ENCODE measurements around the gene BLOC1S6.

The BLOC1S6 gene, protein sequence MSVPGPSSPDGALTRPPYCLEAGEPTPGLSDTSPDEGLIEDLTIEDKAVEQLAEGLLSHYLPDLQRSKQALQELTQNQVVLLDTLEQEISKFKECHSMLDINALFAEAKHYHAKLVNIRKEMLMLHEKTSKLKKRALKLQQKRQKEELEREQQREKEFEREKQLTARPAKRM

DNA sequence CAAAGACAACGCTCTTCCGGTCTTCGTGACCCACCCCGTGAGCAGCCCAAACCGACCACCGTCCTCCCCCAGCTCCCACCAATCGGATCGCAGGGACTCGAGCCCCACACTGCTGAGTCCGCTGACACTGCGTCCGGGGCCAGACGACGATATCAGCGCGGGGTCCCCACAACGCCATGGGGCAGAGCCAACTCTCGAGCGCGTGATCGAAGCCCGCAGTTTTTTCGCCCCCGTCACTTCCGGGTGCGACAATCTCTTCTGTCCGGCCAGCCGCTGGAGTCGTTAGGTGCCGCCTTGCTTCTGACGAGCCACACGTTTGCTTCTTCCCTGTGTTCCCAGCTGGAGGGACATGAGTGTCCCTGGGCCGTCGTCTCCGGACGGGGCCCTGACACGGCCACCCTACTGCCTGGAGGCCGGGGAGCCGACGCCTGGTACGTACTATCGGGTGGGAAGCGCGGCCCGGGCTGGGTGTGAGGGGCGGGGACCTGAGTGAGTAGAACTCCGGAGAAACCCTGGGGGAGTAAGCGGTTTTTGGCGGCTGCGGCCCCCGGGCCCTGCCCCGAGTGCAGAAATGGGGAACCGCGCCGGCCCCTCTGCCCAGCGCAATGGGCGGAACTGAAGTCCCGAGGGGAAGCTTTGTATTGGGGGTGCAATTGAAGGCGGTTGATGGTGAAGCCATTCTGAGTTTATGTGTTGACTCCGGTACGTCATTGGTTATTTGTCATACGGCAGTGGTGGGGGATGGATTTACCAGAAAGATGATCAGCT, at the start of gene BLOC1S6:
Gene BLOC1S6 (plus strand): TSS at position 285 of the 768 bp plus-strand sequence. CDS start 65 bp downstream, at position 350.
- peak; percentile 88 for DNase-seq

DNA sequence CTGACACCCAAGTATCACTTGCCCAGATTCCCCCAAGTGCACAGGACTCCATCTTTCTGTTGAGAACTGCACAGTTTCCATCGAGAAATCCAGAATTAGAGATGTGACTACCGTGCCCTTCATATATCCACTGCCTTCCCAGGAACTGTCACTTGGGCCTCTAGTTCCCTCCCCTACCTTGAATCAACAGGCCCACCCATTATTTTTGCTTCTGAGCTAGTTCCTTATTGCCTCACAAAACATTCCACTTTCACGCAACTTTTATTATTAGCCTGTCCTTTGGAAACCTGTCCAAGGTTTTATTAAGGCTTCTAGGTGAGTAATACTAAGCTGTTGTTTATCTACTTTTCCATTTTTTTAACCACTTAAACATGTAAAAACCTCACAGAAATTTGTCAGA, 47.5 kb upstream of the BLOC1S6 start:
- DNase-seq = no peak

DNA sequence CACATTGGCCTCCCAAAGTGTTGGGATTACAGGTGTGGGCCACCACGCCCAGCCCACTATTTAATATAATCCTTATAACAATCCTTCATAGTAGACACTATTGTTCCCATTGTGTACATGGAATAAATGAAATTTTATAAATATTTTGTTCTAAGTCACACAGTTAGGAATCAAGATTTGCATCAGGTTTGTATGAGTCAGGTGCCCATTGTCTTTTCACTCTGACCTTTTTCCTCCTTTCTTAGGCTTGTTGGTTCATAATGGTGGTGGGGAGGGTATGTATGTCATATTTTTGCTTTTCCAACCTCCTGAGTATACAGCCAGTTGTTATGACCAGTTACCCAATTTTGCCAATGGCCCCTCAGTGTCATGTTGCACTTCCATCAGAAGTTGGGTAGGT, 46.6 kb upstream of the BLOC1S6 start:
- DNase-seq = no peak

DNA sequence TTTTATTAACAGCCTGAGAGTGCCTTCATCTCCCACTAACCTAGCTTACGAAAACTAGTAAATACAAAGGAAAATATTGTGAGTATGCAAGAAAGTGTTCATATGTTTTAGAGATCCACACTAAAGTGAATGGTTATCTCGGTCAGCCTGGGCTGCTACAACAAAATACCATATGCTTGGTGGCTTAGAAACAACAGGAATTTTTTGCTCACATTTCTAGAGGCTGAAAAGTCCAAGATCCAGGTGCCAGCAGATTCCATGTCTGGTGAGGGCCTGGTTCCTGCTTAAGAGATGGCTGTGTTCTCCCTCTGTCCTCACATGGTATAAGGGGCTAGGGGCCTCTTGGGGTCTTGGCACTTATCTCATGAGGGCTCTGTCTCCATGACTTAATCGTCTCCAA, 44.1 kb upstream of the BLOC1S6 start:
- DNase-seq = no peak

DNA sequence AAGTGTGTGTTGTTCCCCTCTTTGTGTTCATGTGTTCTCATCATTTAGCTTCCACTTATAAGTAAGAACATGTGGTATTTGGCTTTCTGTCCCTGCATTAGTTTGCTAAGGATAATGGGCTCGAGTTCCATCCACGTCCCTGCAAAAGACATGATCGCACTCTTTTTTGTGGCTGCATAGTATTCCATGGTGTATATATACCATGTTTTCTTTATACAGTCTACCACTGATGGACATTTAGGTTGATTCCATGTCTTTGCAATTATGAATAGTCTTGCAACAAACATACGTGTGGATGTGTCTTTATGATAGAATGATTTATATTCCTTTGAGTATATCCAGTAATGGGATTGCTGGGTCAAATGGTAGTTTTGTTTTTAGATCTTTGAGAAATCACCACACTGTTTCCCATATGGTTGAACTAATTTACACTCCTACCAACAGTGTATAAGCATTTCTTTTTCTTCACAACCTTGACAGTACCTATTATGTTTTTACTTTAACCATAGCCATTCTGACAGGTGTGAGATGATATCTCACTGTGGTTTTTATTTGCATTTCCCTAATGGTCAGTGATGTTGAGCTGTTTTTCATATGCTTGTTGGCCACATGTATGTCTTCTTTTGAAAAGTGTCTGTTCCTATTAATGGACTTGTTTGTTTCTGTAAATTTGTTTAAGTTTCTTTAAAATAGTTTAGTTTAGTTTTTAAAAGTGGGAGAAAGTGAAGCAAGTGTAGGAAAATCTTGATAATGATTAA, 42.7 kb upstream of the BLOC1S6 start:
- DNase-seq = no peak

DNA sequence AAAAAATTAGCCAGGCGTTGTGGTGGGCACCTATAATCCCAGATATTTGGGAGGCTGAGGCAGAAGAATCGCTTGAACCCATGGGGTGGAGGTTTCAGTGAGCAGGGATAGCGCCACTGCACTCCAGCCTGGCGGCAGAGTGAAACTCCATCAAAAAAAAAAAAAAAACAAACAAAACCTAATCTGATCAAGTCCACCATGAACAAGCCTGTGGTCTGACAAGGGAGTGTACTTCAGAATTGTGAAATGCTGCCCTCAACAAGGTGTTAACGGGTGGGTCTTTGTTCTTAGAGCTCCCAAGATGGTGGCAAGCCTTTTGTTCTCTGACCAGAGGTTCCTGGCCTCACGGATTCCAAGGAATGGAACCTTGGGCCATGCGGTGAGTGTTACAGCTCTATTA, 40.4 kb upstream of the BLOC1S6 start:
- DNase-seq = no peak

DNA sequence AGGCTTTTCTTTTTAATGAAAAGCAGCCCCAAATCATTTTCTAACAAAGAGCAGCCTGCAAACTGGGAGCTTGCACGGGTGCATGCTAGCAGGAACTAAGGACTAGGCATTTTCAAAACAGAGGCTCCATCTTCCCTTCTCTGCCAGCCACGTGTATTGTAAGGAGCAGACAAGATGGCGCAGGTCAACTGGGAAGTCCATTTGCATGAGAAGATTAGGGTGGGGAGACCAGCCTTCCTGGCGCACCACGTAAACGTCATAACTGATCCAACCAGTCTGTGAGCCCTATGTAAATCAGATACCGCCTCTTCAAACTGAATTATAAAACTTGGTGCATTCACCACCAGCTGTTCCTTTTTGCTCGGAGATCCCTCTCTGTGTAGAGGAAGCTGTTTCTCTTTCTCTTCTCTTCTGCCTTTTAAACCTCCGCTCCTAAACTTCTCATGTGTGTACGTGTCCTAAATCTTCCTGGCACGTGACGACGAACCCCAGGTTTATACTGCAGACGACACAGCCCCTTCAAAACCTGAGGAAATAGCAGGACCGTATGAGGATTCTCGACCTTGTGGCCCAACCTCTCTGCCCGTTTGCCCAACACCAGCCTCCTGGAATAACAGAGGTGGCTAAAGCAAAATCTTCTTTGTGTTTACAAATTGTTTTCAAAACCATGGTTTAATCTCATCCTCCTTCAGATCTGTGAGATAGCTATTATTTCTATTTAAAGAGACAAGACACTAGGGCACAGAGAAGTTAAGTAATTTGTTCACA, 38.2 kb upstream of the BLOC1S6 start:
- DNase-seq = no peak

DNA sequence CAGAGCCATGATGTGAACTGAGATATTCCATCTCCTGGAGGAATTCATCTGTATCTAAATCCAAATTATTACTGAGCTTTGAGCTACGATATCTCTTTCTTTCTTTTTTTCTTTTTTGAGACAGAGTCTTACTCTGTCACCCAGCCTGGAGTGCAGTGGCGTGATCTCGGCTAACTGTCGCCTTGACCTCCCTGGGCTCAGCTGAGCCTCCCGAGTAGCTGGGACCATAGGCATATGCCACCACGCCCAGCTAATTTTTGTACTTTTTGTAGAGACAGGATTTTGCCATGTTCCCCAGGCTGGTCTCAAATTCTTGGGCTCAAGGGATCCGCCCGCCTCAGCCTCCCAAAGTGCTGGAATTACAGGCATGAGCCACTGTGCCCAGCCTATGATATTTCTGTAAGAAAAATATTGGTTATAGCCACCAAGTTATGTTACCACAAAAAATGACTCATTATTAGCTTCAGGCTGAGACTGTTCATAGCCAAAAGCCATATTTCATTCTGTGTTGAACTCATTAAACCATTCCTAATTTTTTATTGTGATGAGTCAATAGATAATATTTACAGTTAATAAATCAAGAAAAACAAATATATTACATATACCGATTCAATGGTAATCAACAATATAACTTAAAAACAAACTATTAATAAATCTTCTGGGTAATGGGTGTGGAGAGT, 37.5 kb upstream of the BLOC1S6 start:
- DNase-seq = no peak

DNA sequence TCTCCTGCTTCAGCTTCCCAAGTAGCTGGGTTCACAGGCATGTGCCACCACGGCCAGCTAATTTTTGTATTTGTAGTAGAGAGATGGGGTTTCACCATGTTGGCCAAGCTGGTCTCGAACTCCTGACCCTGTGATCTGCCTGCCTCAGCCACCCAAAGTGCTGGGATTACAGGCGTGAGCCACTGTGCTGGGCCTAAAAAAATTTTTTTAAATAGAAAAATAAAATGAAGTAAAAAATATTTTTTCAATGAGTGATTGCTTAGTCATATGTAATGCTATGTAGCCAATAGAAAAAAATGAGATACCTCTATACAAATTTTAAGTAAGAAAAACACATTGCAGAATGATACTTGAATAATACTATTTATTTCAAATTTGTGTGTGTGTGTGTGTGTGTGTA, 36.7 kb upstream of the BLOC1S6 start:
- DNase-seq = no peak

DNA sequence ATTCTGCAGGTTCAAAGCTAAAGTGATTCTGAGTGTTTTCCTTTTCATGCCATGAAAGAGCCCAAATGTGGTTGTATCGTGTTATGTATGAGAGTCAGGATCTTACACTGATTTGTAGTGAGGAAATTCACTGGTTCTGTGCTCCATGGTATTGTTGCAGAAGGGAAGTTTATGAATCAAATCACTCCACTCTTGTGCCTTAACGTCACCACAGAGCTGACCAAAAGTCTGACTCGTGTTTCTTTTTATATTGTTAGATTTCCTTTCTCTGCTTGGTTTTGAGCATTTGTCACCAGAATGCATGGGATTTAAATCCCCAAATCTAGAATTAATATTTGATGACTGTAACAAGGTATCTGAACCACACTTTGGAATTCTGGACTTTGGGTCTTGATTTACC, 35.5 kb upstream of the BLOC1S6 start:
- DNase-seq = no peak

DNA sequence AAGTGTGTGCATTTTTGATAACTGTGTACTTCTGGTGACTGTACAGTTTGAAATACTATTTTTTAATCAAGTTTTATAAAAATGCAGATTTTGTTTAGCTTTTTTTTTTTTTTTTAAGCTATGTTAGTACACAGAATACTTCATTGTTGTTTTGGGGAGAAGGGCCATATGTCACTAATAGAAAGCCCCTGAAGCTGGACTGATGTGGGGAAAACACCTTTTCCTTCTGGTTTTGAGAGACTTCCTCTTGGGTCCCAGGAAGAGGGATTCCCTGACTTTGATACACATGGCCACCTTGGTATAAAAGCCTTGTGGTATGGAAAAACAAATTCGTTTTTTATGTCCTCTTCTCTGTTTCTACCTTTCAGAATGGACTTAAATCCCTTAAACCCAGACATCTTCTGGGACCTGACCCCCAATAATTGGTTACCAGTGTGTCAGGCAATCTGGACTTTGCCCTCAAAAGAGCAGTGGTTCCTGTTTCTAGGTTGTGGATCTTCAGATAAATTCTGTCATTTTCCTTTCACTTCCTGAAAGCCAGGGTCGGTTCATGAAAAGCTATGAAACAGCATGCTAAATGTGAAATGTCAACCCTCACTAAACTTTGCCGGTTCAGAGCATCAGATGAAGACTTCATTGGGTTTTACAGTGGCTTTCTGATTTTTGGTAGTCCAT, 31.1 kb upstream of the BLOC1S6 start:
- DNase-seq = no peak

DNA sequence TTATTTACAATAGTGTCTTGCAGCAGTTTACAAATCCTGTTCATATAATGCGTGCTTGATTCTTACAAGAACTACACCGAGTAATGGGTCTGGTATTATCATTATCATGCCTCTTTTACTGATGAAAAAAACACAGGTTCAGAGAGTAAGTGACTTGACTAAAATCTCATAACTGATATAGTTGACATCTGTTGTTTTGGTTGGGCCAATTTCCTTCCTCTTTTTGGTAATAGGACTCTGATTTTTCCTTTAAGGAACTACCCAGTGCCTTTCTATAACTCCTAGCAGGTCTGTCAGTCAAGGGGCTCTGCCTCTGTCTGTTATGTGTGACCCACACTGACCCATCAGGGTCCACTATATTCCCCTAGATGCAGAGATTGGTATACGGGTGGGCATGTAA, 14.6 kb upstream of the BLOC1S6 start:
- DNase-seq = no peak

DNA sequence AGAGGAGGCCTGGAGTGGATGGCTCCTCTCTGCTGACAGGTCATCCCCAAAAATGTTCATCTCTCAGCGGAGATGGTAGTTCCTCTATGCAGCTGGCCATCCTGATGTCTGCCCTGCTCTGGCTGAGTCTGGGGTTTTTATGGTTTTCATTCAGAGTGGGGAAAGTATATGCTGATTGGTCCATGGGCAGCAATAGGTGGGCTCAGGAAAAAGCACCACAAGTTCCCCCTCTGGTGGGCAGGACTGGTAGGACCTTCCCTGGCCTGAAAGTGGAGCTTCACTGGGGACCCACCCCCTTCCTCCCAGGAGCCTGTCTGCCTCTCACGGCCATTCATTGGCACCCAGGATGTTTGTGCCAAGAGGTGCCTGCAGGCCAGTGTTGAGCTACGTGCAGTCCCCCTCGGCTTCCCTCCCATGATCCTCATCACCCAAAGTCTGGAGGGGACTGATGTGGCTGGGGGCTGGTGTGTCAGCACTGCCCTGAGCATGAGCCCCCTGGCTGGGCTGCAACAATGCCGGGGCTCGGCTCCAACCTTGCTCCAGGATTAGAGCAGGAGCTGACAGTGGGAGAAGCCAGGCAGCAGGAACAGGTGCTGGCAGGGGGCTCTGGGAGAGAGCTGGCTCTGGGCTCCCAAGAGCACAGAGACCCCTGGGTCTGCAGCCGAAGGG, 13.1 kb upstream of the BLOC1S6 start:
- DNase-seq = no peak

DNA sequence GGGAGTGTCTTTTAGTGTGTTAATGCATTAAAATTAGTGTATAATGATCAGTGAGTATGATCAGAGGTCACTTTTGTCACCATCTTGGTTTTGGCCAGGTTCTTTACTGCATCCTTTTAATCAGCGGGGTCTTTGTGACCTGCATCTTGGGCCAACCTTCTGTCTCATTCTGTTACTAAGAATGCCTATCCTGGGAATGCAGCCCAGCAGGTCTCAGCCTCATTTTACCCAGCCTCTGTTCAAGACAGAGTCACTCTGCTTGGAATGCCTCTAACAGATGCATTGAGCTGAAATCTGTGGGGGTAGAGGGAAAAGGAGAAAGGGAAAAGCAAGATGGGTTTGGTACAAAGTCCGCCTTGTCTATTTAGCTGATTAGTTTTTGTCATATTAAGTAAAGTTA, 5.3 kb upstream of the BLOC1S6 start:
- no peak for DNase-seq

DNA sequence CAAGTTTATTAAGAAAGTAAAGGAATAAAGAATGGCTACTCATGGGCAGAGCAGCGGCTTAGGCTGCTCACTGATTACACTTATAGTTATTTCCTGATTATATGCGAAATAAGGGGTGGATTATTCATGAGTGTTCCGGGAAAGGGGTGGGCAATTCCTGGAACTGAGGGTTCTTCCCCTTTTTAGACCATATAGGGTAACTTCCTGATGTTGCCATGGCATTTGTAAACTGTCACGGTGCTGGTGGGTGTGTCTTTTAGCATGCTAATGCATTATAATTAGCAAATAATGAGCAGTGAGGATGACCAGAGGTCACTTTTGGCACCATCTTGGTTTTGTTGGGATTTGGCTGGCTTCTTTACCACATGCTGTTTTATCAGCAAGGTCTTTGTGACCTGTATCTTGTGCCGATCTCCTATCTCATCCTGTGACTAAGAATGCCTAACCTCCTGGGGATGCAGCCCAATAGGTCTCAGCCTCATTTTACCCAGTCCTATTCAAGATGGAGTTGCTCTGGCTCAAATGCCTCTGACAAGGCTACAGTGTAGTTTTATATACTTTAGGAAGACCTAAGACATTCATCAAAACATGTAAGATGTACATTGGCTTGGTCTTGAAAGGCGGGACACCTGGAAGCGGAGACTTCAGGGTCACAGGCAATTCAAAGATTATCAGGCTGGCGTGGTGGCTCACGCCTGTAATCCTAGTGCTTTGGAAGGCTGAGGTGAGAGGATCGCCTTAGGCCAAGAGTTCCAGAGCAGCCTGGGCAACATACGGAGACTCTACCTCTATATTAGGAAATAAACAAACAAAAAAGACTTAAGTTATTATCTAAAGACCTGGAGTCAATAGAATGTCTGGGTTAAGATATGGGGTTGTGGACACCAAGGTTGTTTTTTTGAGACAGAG, 3.2 kb upstream of the BLOC1S6 start:
- peak; percentile 14 for DNase-seq

DNA sequence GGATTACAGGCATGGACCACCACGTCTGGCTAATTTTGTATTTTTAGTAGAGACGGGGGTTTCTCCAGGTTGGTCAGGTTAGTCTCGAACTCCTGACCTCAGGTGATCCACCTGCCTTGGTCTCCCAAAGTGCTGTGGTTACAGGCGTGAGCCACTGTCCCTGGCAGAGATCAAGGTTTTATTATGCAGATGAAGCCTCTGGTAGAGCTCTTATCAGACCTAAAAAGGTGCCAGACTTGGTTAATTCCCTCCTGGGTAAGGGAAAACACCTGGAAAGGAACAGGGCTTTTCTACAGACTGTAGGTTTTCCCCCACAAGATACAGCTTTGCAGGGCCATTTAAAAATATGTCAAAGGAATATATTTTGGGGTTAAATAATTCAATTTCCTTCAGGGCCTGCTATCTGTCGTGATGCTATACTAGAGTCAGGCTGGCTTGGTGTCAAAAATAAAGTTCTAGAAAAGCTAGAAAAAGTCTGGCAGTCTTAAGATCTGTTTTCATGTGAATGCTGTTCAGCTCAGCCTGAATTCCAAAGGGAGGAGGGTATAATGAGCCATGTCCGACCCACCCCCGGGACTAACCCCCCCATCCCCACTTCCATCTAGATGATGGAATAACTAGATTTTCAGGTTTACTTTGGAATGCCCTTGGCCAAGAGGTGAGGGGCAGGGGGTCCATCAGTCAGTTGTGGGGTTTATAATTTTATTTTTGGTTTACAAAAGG, 1.9 kb upstream of the BLOC1S6 start:
- no peak for DNase-seq

DNA sequence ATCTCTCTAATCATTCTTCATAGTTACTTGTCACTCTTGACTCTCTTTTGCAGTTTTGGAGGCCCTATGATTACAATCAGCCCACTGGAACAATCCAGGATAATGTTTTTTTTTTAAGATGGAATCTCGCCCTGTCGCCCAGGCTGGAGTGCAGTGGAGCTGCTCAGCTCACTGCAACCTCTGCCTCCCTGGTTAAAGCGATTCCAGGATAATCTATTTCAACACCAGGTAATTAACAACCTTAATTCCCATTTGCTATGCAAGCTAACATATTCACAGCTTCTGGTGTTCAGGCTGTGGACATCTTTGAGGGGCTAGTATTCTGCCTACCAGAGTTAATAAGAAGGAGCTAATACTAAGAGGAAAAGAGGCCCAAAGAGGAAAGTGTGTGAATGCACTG, 1.1 kb upstream of the BLOC1S6 start:
- DNase-seq = no peak

DNA sequence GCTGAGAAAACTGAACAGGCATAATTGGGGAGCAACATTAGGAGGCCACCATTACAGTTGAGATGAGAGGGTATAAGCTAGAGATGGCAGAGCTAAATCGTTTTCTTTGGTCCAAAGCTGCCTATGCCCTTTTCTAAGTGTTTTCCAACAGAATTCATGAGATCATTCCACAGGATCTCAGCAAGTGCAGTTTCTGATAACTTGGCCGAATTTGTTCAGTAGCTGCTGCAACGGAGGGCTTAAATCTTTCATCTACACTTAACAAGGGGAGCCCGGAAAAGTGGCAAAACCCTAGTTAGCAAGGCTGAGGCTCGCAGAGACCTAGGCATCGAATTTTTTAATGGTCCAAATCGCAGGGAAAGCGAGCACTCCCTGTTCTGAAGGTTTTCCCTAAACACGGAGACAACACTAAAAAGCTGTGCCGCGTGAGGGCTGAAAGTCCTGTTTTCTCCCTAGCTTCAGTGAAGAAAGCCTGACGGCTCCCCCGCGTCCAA, 531 bp upstream of the BLOC1S6 start:
- DNase-seq = no peak

DNA sequence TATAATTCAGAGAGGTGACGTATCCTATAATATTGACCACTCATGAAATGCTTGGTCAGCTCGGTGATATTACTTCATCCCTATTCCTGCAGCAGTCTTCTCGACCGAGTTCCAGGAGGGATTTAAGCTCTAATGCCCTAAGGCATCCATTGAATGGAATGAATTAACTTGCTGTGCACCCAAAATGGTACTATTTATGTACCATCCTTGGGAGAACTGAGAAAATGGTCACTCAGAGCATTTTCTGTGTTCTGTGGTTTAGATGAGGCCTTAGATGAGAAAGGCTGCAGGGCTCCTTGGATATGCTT, 638 bp downstream of the BLOC1S6 start:
- DNase-seq = no peak
